ENCODE data around the gene NT5C1A. TPM values are rescaled to one million over a fixed set of nuclear protein-coding genes. Genes with fewer than 3 reads are reported as not detected.

The NT5C1A gene
- polyA plus RNA-seq, 1 donor from 2014 or later = not detected

DNA sequence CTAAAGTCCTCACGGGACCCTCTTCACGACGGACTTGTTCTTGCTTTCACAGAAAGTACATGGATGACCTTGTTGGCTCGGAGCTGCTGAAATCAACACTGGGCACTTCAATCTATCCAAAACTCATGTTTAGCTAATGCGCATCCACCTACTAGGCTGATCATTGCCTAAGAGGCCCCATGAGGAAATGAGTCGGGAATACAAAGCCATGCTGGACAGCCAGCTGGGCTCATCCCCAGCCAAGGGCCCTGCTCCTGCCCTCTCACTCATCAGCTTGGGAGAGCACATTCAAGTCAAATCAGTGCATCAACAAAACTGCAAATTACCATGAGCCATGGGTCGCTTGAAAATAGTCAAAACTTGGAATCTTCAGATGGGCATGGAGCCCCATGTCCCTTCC is 17.6 kb downstream of the NT5C1A start:
- H3K9ac ChIP-seq (ENCODE audit: low read length) = no peak overlapping the region
- no peak overlapping the region for H2AFZ ChIP-seq (ENCODE audit: low read depth, low read length)

DNA sequence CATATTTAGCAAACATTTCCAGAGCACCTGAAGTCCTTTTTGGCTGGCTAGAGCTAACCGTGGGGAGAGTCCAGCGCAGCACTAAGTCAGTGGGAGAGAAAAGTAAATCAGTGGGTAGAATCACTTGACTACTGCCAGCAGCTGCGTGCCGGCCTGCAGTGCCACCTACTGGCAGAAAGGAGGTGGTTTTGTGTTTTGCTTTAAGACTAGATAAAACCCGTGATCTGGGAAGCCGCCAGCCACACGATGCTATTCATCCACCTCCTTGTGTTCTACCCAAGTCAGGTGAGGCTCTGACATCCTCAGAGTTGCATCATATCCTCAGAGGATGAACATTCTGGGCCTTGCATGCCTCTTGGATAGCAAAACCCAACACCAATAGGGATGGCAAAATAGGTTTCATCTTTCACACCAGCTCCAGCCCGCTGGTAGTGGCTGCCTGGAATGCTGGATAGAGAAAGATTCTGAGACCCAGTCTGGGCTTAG is 18.3 kb downstream of the NT5C1A start:
- Histone ChIP-seq H3K27me3 (ENCODE audit: insufficient read depth, low read depth, low read length) (no peaks in the 10 kb centered on the region), H2AFZ (ENCODE audit: low read depth, low read length) (peak overlapping the region; percentile 3), H3K27ac (ENCODE audit: low read length) (no peak overlapping the region), H3K79me2 (replicated peaks; ENCODE audit: insufficient read depth, low read length) (no peaks in the 10 kb centered on the region), H3F3A (ENCODE audit: insufficient read depth, low read length, poor library complexity, severe bottlenecking) (no peaks in the 10 kb centered on the region), H3K36me3 (ENCODE audit: insufficient read depth, low read length) (no peaks in the 10 kb centered on the region), H3K9me2 (ENCODE audit: insufficient read depth, low read length) (no peaks in the 10 kb centered on the region), H3K9ac (ENCODE audit: low read length) (no peak overlapping the region), H3K4me2 (ENCODE audit: low read length) (no peak overlapping the region), H4K20me1 (ENCODE audit: insufficient read depth) (no peaks in the 10 kb centered on the region), H3K4me3 (ENCODE audit: low read length) (no peak overlapping the region), H3K9me3 (ENCODE audit: low read length) (no peaks in the 10 kb centered on the region)
- no peak for TF ChIP-seq EP300 (conservative IDR thresholded peaks at IDR 0.05; ENCODE audit: poor library complexity, severe bottlenecking)
- peak; percentile 84 for TF ChIP-seq SMC3 (conservative IDR thresholded peaks at IDR 0.05; ENCODE audit: poor library complexity)
- TF ChIP-seq MXI1 (conservative IDR thresholded peaks at IDR 0.05; ENCODE audit: poor library complexity, severe bottlenecking) = peak; percentile 18
- TF ChIP-seq, protein P1, sequence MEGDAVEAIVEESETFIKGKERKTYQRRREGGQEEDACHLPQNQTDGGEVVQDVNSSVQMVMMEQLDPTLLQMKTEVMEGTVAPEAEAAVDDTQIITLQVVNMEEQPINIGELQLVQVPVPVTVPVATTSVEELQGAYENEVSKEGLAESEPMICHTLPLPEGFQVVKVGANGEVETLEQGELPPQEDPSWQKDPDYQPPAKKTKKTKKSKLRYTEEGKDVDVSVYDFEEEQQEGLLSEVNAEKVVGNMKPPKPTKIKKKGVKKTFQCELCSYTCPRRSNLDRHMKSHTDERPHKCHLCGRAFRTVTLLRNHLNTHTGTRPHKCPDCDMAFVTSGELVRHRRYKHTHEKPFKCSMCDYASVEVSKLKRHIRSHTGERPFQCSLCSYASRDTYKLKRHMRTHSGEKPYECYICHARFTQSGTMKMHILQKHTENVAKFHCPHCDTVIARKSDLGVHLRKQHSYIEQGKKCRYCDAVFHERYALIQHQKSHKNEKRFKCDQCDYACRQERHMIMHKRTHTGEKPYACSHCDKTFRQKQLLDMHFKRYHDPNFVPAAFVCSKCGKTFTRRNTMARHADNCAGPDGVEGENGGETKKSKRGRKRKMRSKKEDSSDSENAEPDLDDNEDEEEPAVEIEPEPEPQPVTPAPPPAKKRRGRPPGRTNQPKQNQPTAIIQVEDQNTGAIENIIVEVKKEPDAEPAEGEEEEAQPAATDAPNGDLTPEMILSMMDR (IDR thresholded peaks at IDR 0.05; ENCODE audit: poor library complexity, severe bottlenecking) = peak; percentile 94
- no peak for TF ChIP-seq TAF1 (IDR thresholded peaks at IDR 0.05; ENCODE audit: low read depth)
- TF ChIP-seq EZH2 (IDR thresholded peaks at IDR 0.05; ENCODE audit: borderline replicate concordance, insufficient read depth, low read length, poor library complexity, severe bottlenecking) = no peak
- TF ChIP-seq RAD21 (conservative IDR thresholded peaks at IDR 0.05) = peak; percentile 88

More for the DNA sequence above, 17.6 kb downstream of the NT5C1A start:
- no peak for TF ChIP-seq TAF1 (IDR thresholded peaks at IDR 0.05; ENCODE audit: low read depth)
- TF ChIP-seq MXI1 (conservative IDR thresholded peaks at IDR 0.05; ENCODE audit: poor library complexity, severe bottlenecking) = no peak
- TF ChIP-seq, protein P2, sequence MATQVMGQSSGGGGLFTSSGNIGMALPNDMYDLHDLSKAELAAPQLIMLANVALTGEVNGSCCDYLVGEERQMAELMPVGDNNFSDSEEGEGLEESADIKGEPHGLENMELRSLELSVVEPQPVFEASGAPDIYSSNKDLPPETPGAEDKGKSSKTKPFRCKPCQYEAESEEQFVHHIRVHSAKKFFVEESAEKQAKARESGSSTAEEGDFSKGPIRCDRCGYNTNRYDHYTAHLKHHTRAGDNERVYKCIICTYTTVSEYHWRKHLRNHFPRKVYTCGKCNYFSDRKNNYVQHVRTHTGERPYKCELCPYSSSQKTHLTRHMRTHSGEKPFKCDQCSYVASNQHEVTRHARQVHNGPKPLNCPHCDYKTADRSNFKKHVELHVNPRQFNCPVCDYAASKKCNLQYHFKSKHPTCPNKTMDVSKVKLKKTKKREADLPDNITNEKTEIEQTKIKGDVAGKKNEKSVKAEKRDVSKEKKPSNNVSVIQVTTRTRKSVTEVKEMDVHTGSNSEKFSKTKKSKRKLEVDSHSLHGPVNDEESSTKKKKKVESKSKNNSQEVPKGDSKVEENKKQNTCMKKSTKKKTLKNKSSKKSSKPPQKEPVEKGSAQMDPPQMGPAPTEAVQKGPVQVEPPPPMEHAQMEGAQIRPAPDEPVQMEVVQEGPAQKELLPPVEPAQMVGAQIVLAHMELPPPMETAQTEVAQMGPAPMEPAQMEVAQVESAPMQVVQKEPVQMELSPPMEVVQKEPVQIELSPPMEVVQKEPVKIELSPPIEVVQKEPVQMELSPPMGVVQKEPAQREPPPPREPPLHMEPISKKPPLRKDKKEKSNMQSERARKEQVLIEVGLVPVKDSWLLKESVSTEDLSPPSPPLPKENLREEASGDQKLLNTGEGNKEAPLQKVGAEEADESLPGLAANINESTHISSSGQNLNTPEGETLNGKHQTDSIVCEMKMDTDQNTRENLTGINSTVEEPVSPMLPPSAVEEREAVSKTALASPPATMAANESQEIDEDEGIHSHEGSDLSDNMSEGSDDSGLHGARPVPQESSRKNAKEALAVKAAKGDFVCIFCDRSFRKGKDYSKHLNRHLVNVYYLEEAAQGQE (IDR thresholded peaks at IDR 0.05; ENCODE audit: borderline replicate concordance) = no peak
- TF ChIP-seq EZH2 (IDR thresholded peaks at IDR 0.05; ENCODE audit: borderline replicate concordance, insufficient read depth, low read length, poor library complexity, severe bottlenecking) = no peak
- TF ChIP-seq, protein P1 (IDR thresholded peaks at IDR 0.05; ENCODE audit: poor library complexity, severe bottlenecking) = no peak
- TF ChIP-seq EP300 (conservative IDR thresholded peaks at IDR 0.05; ENCODE audit: poor library complexity, severe bottlenecking) = no peak
- no peak for TF ChIP-seq RAD21 (conservative IDR thresholded peaks at IDR 0.05)
- no peak for TF ChIP-seq POLR2AphosphoS5 (IDR thresholded peaks at IDR 0.05)
- Histone ChIP-seq H3K4me2 (ENCODE audit: low read length) (no peak overlapping the region), H3K79me2 (replicated peaks; ENCODE audit: insufficient read depth, low read length) (no peaks in the 10 kb centered on the region), H3K9me2 (ENCODE audit: insufficient read depth, low read length) (no peaks in the 10 kb centered on the region), H3K27me3 (ENCODE audit: insufficient read depth, low read depth, low read length) (no peaks in the 10 kb centered on the region), H4K20me1 (ENCODE audit: insufficient read depth) (no peaks in the 10 kb centered on the region), H3F3A (ENCODE audit: insufficient read depth, low read length, poor library complexity, severe bottlenecking) (no peaks in the 10 kb centered on the region), H3K9me3 (ENCODE audit: low read length) (no peaks in the 10 kb centered on the region), H3K4me3 (ENCODE audit: low read length) (no peak overlapping the region), H3K27ac (ENCODE audit: low read length) (no peak overlapping the region), H3K36me3 (ENCODE audit: insufficient read depth, low read length) (no peaks in the 10 kb centered on the region)
